Bronchial epithelial cell (primary cell): ENCODE results near the gene RPL21. TPM values are rescaled to one million over a fixed set of nuclear protein-coding genes. Genes with fewer than 3 reads are reported as not detected.

Experiments used
- DNase-seq: peaks from one replicate; pipeline ENCODE4 v3.0.0-alpha.2; 2010; ENCODE audit warnings: low read depth
- FAIRE-seq: peaks from 2 replicates; lab custom pipeline; 2011; peaks lifted over from hg19 to GRCh38; lab: Jason Lieb, UNC
- H3K27me3 ChIP-seq: 2 replicates; pipeline ENCODE4 v1.5.1; 2011; ENCODE audit warnings: low read length; ENCODE audit not compliant: control insufficient read depth, insufficient read depth
- H3K36me3 ChIP-seq: 2 replicates; pipeline ENCODE4 v1.5.1; 2011; ENCODE audit warnings: low read length; ENCODE audit not compliant: control insufficient read depth, insufficient read depth
- H3K4me3 ChIP-seq: 2 replicates; pipeline ENCODE4 v1.5.1; 2011; ENCODE audit warnings: mild to moderate bottlenecking, low read depth, low read length, control low read depth
- CTCF ChIP-seq: IDR thresholded peaks from 2 replicates; pipeline ENCODE4 v1.5.1; 2011; ENCODE audit warnings: mild to moderate bottlenecking, moderate library complexity, low read length, control low read depth, inconsistent platforms; ENCODE audit not compliant: insufficient read depth, severe bottlenecking
- total RNA-seq: library from RNA; depleted of rRNA; stranded (reverse); fragments of >200 nt; gene quantifications from 2 replicates; pipeline ENCODE4 v1.2.1, GENCODE V29; 2014

Gene RPL21
- total RNA-seq, 1 donor from 2014 or later: 967 TPM

- no peaks in the 10 kb centered on the region for H3K36me3 ChIP-seq
- no peak overlapping the region for H3K4me3 ChIP-seq
- FAIRE-seq (no peak), DNase-seq (no peak)
- no peaks in the 10 kb centered on the region for H3K27me3 ChIP-seq
- TF ChIP-seq CTCF: no peak
Measured at GRCh38 chr13:27269114-27269665, 17.8 kb downstream of the RPL21 start.

- Histone ChIP-seq H3K27me3 (no peaks in the 10 kb centered on the region), H3K4me3 (peak within 1 kb of the TSS; percentile 73), H3K36me3 (no peaks in the 10 kb centered on the region)
- peak; percentile 55 for DNase-seq
- TF ChIP-seq CTCF: peak; percentile 77
- FAIRE-seq: no peak
Measured at GRCh38 chr13:27270594-27271520, 19.5 kb downstream of the RPL21 start, which contains the start of gene RASL11A. TSS of gene RASL11A (plus strand) at chr13:27270830. CDS start at chr13:27270945, 115 bp downstream.

- Histone ChIP-seq H3K4me3 (peak overlapping the region; percentile 73), H3K27me3 (no peaks in the 10 kb centered on the region), H3K36me3 (no peaks in the 10 kb centered on the region)
- no peak for FAIRE-seq
- no peak for TF ChIP-seq CTCF
- no peak for DNase-seq
Measured at GRCh38 chr13:27271570-27272096, 20.3 kb downstream of the RPL21 start.

- no peaks in the 10 kb centered on the region for H3K27me3 ChIP-seq
- no peaks in the 10 kb centered on the region for H3K36me3 ChIP-seq
- no peak for FAIRE-seq
- DNase-seq: no peak
- no peak overlapping the region for H3K4me3 ChIP-seq
- TF ChIP-seq CTCF: no peak
Measured at GRCh38 chr13:27273658-27274425, 22.5 kb downstream of the RPL21 start.

- H3K4me3 ChIP-seq: no peak overlapping the region
- FAIRE-seq (no peak), DNase-seq (no peak)
Measured at GRCh38 chr13:27274631-27275030, 23.3 kb downstream of the RPL21 start.

More at GRCh38 chr13:27274631-27275030, 23.3 kb downstream of the RPL21 start:
- Histone ChIP-seq H3K27me3 (no peaks in the 10 kb centered on the region), H3K36me3 (no peaks in the 10 kb centered on the region)
- no peak for TF ChIP-seq CTCF
